Gastroesophageal sphincter (tissue), 4 donors: Measurements from ENCODE around the gene TMOD2. TPM values are rescaled to one million over a fixed set of nuclear protein-coding genes. Genes with fewer than 3 reads are reported as not detected.
A peak's percentile ranks its signal among the peaks of the same experiment; 100 is the strongest.

ENCODE experiments used
- ATAC-seq: fragments of 150-250 bp; one replicate; pipeline ENCODE4 v1.9.1; 2016; ENCODE audit warnings: mild to moderate bottlenecking, moderate library complexity
- H3K27ac ChIP-seq, 4 donors: fragments of 200-600 bp; sonication (generic) in 3 of 4; 1 replicate in 3 of 4; 2 replicates in 1 of 4; pipeline ENCODE4 v1.5.1; 2016 to 2019
- H3K27me3 ChIP-seq: fragments of 200-600 bp; sonication (generic); one replicate; pipeline ENCODE4 v1.5.1; 2019
- H3K36me3 ChIP-seq, 2 donors: fragments of 200-600 bp; sonication (generic); one replicate each; pipeline ENCODE4 v1.5.1; 2019; ENCODE audit warnings: control low read depth in 1 of 2
- H3K4me1 ChIP-seq, 3 donors: fragments of 200-600 bp; sonication (generic); 1 replicate in 2 of 3; 2 replicates in 1 of 3; pipeline ENCODE4 v1.5.1; 2016 to 2019; ENCODE audit warnings: control low read depth in 2 of 3
- H3K4me3 ChIP-seq, 2 donors: fragments of 200-600 bp; sonication (generic); one replicate each; pipeline ENCODE4 v1.5.1; 2019; ENCODE audit warnings: mild to moderate bottlenecking in 1 of 2, moderate library complexity in 1 of 2
- H3K9me3 ChIP-seq, 3 donors: fragments of 200-600 bp; sonication (generic); one replicate each; pipeline ENCODE4 v1.5.1; 2017 to 2019; ENCODE audit warnings: control low read depth in 2 of 3
- EP300 ChIP-seq: sonication (generic); formaldehyde crosslinking; IDR thresholded peaks from one replicate; pipeline ENCODE4 v1.6.1; 2017; ENCODE audit warnings: antibody characterized with exemption, mild to moderate bottlenecking
- POLR2A ChIP-seq, 2 donors: fragments of 450-650 bp; IDR thresholded peaks; one replicate each; pipeline ENCODE4 v1.6.1; 2017; ENCODE audit warnings: antibody characterized with exemption in 2 of 2, mild to moderate bottlenecking in 2 of 2, moderate library complexity in 1 of 2
- POLR2AphosphoS5 ChIP-seq: sonication (generic); formaldehyde crosslinking; IDR thresholded peaks from one replicate; pipeline ENCODE4 v1.6.1; 2017; ENCODE audit warnings: antibody characterized with exemption
- WGBS, 2 donors: methylation state at CpG; one replicate each; pipeline ENCODE4 v1.1.5; 2018; ENCODE audit warnings: low coverage in 1 of 2; 5-methylcytosine and 5-hydroxymethylcytosine counted together
- total RNA-seq, 4 donors: library from RNA; depleted of rRNA; stranded (reverse); fragments of >200 nt; gene quantifications; one replicate each; pipeline ENCODE4 v1.1.0, GENCODE V29; 2016
- TF ChIP-seq, protein P1 (sequence below), 4 experiments: fragments of 200-600 bp in 2 of 4; fragments of 450-650 bp in 2 of 4; sonication (generic) in 1 of 4; IDR thresholded peaks; one replicate each; pipeline ENCODE4 v1.5.1; 2017 to 2019; ENCODE audit warnings: antibody characterized with exemption in 4 of 4, mild to moderate bottlenecking in 2 of 4, moderate library complexity in 2 of 4

The TMOD2 gene
- total RNA-seq, 4 donors from 2014 or later, result 14.0 to 21.9 (median 17.5) TPM

DNA sequence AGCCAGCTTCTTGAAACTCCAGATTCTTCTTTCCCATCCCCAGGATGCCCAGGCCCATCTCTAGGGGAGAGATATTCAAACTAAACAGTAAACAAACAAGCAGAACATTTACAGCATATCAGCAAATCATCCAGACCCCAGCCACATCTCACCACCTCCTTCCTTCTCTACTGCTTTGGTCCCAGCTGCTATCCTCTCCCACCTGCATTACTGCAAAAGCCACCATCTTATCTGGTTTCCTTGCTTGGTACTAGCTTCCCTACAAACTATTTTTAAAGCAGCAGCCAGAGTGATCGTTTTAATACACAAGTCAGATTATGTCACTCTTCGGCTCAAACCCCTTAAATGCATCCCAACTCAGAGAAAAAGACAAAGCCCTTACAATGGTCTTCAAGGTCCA, 18.8 kb upstream of the TMOD2 start:
- WGBS, 2 donors, result 71% methylated on average over 2 of the region's 2 CpGs; no CpG with 5 or more reads in 1 of the 2 donors
- no peaks in the 10 kb centered on the region for H3K27me3 ChIP-seq
- TF ChIP-seq EP300 (no peak), POLR2A (IDR thresholded peaks at IDR 0.05) (no peak), POLR2AphosphoS5 (no peak)
- TF ChIP-seq, protein P1, sequence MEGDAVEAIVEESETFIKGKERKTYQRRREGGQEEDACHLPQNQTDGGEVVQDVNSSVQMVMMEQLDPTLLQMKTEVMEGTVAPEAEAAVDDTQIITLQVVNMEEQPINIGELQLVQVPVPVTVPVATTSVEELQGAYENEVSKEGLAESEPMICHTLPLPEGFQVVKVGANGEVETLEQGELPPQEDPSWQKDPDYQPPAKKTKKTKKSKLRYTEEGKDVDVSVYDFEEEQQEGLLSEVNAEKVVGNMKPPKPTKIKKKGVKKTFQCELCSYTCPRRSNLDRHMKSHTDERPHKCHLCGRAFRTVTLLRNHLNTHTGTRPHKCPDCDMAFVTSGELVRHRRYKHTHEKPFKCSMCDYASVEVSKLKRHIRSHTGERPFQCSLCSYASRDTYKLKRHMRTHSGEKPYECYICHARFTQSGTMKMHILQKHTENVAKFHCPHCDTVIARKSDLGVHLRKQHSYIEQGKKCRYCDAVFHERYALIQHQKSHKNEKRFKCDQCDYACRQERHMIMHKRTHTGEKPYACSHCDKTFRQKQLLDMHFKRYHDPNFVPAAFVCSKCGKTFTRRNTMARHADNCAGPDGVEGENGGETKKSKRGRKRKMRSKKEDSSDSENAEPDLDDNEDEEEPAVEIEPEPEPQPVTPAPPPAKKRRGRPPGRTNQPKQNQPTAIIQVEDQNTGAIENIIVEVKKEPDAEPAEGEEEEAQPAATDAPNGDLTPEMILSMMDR (IDR thresholded peaks at IDR 0.05), result no peak
- ATAC-seq, result no peak
- H3K4me3 ChIP-seq, result no peak overlapping the region
- H3K4me1 ChIP-seq, result peaks cover 0 to 44% (median 16%) of the 10 kb centered on the region in 3 donors
- H3K9me3 ChIP-seq, result no peaks in the 10 kb centered on the region
- H3K36me3 ChIP-seq, result no peaks in the 10 kb centered on the region
- H3K27ac ChIP-seq, result peak overlapping the region in 3 of 4 donors; percentile 71 to 76 (median 74)

DNA sequence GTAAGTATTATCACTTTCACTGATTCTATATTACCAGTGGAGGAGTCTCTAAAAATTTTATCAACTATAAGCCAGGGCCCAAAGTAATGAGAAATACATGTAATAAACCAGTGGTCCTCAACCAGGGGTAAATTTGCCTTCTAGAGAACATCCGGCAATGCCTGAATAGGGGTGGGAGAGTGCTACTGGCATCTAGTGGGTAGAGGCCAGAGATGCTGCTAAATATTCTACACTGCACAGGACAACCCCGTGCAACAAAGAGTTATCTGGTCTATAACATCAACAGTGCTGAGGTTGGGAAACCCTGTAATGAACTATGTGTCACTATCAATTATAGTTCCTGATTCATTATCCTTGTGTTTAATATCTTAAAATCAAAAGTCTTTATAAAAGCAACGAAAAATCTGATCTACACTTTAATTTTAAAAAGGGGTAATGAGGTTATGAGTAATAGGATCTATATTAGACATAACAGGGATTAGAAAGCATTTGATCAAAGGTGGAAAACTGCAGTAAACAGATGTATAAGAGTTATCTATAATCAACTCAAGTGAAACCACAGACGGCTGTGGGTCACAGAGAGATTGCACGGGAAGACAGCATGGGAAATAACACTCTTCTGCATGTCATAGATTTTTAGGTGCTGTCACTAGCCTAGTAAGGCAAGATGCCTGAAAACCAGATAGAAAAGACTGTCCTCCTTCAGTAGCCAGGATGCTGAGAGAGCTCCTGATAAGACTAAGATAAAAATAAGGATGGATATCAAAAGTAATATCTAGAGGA, 16.0 kb upstream of the TMOD2 start:
- H3K27me3 ChIP-seq, result no peaks in the 10 kb centered on the region
- 46 to 78% methylated on average over 4 of the region's 5 CpGs for WGBS, 2 donors
- H3K9me3 ChIP-seq, result no peaks in the 10 kb centered on the region
- peak overlapping the region in 2 of 4 donors; percentile 91 to 92 for H3K27ac ChIP-seq
- no peak for ATAC-seq
- TF ChIP-seq EP300 (no peak), POLR2AphosphoS5 (no peak)
- TF ChIP-seq, protein P1 (IDR thresholded peaks at IDR 0.05), result no peak
- peaks cover 0 to 56% (median 22%) of the 10 kb centered on the region in 3 donors for H3K4me1 ChIP-seq
- no peak overlapping the region for H3K4me3 ChIP-seq
- H3K36me3 ChIP-seq, result no peaks in the 10 kb centered on the region

DNA sequence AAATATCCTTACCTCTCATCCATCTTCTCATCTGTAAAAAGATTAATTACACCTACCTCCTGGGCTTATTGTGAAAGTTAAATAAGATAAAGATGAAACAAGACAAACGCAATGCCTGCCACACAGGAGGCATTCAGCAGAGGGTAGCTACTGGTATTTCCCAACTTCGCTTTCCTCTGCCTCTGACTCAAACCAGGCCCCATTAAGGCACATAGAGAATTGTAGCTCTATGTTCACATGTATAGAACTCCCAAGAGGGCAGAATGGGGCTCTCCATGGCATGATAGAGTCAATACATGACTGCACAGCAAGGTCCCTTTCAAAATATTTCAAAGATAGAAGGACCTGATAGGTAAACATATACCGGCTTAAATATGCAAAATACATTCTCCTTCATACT, 15.3 kb upstream of the TMOD2 start:
- Histone ChIP-seq H3K4me3 (peak overlapping the region; percentile 69 to 90), H3K27ac (peak overlapping the region in 3 of 4 donors; percentile 91 to 92 (median 92)), H3K36me3 (no peaks in the 10 kb centered on the region), H3K4me1 (peaks cover 0 to 51% (median 22%) of the 10 kb centered on the region in 3 donors), H3K9me3 (no peaks in the 10 kb centered on the region), H3K27me3 (no peaks in the 10 kb centered on the region)
- no peak for ATAC-seq
- WGBS, 2 donors, result 58 to 69% methylated on average over 3 of the region's 3 CpGs
- TF ChIP-seq, protein P1 (IDR thresholded peaks at IDR 0.05), result no peak
- no peak for TF ChIP-seq POLR2AphosphoS5
- no peak for TF ChIP-seq EP300
- no peak for TF ChIP-seq POLR2A (IDR thresholded peaks at IDR 0.05)

DNA sequence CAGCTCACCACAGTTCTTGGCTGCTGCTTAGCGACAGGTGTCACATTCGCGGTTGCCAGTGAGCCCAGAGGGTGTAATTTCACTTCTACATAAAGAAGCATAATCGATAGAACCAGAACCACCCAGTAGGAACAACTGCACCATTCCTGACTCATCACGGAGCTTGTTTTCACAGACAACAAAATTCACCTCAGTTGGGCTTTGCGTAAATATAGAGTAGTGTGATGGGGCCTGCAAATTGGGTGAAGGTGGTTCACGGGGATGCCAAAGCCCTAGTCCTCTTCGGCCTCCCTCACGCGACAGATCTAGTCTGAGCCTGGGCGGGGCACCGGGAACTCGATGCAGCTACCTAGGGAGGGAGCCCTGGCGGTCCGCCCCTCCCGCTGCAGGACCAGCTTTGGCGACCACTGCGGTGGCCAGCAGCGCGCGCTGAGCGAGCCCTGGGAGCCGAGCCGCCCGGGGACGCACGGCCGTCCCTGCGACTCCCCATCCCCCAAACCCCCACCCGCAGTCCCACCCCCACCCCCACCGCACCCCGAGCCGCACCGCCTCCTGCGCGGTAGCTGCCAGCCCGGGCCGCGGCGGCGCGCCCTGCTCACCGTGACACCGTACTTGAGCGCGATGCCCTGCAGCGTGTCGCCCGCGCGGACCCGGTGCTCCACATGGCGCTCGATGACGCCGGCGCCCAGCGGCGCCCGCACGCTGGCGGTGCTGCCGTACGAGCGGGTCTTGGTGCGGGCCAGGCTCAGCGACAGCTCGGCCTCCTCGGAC, 14.5 kb upstream of the TMOD2 start:
- Histone ChIP-seq H3K9me3 (no peaks in the 10 kb centered on the region), H3K27me3 (no peaks in the 10 kb centered on the region), H3K36me3 (no peaks in the 10 kb centered on the region), H3K27ac (peak overlapping the region; percentile 11 to 92 (median 92)), H3K4me1 (peaks cover 0 to 42% (median 17%) of the 10 kb centered on the region in 3 donors), H3K4me3 (peak overlapping the region; percentile 69 to 90)
- TF ChIP-seq EP300, result no peak
- TF ChIP-seq POLR2A (IDR thresholded peaks at IDR 0.05), result no peak
- TF ChIP-seq POLR2AphosphoS5, result no peak
- TF ChIP-seq, protein P1 (IDR thresholded peaks at IDR 0.05), result no peak
- 12 to 17% methylated on average over 4 to 6 of the region's 69 CpGs for WGBS, 2 donors
- peak; percentile 54 for ATAC-seq
